ENCODE measurements around the gene MSRB3.

Gene MSRB3

GRCh38 chr12:65343230-65343629 is 64.7 kb downstream of the MSRB3 start:
- no peak for TF ChIP-seq CTCF (IDR thresholded peaks at IDR 0.05; ENCODE audit: low read depth, low read length)
- no peak overlapping the region for H3K4me3 ChIP-seq (replicated peaks in 1 of 2; ENCODE audit: low read depth in 2 of 2, low read length in 2 of 2)
- DNase-seq (ENCODE audit: low read depth in 2 of 2): no peak

GRCh38 chr12:65343801-65344200 is 65.3 kb downstream of the MSRB3 start:
- no peak for TF ChIP-seq CTCF (IDR thresholded peaks at IDR 0.05; ENCODE audit: low read depth, low read length)
- no peak for DNase-seq (ENCODE audit: low read depth in 2 of 2)
- no peak overlapping the region for H3K4me3 ChIP-seq (replicated peaks in 1 of 2; ENCODE audit: low read depth in 2 of 2, low read length in 2 of 2)

- DNase-seq (ENCODE audit: low read depth in 2 of 2): peak in 1 of 2 donors; percentile 30
- no peak for TF ChIP-seq CTCF (IDR thresholded peaks at IDR 0.05; ENCODE audit: low read depth, low read length)
Measured at GRCh38 chr12:65355461-65355860, 77.0 kb downstream of the MSRB3 start.

GRCh38 chr12:65362234-65363031 is 84.0 kb downstream of the MSRB3 start:
- no peak overlapping the region for H3K4me3 ChIP-seq (replicated peaks in 1 of 2; ENCODE audit: low read depth in 2 of 2, low read length in 2 of 2)
- peak in 1 of 2 donors; percentile 23 for DNase-seq (ENCODE audit: low read depth in 2 of 2)
- no peak for TF ChIP-seq CTCF (IDR thresholded peaks at IDR 0.05; ENCODE audit: low read depth, low read length)

More at GRCh38 chr12:65355461-65355860, 77.0 kb downstream of the MSRB3 start:
- H3K4me3 ChIP-seq (replicated peaks in 1 of 2; ENCODE audit: low read depth in 2 of 2, low read length in 2 of 2): no peak overlapping the region

GRCh38 chr12:65364046-65364445 is 85.6 kb downstream of the MSRB3 start:
- no peak overlapping the region for H3K4me3 ChIP-seq (replicated peaks in 1 of 2; ENCODE audit: low read depth in 2 of 2, low read length in 2 of 2)
- no peak for TF ChIP-seq CTCF (IDR thresholded peaks at IDR 0.05; ENCODE audit: low read depth, low read length)
- peak; percentile 42 to 60 for DNase-seq (ENCODE audit: low read depth in 2 of 2)

- DNase-seq (ENCODE audit: low read depth in 2 of 2): no peak
- H3K4me3 ChIP-seq (replicated peaks in 1 of 2; ENCODE audit: low read depth in 2 of 2, low read length in 2 of 2): no peak overlapping the region
- TF ChIP-seq CTCF (IDR thresholded peaks at IDR 0.05; ENCODE audit: low read depth, low read length): no peak
Measured at GRCh38 chr12:65367396-65367795, 88.9 kb downstream of the MSRB3 start.
